Neural progenitor cell (in vitro differentiated cells): ENCODE measurements around the gene AP5S1.

Experiments used
- CTCF ChIP-seq: fragments of 200-600 bp; sonication (generic); IDR thresholded peaks from 2 replicates; pipeline ENCODE4 v1.5.1; 2017; ENCODE audit warnings: antibody characterized with exemption, mild to moderate bottlenecking
- EZH2 ChIP-seq: fragments of 200-600 bp; sonication (generic); IDR thresholded peaks from 2 replicates; pipeline ENCODE4 v1.6.1; 2017; ENCODE audit warnings: antibody characterized with exemption, mild to moderate bottlenecking, moderate library complexity
- EZH2phosphoT487 ChIP-seq: fragments of 200-600 bp; sonication (generic); IDR thresholded peaks from 2 replicates; pipeline ENCODE4 v1.6.1; 2017; ENCODE audit warnings: antibody characterized with exemption

- TF ChIP-seq CTCF = no peak
- no peak for TF ChIP-seq EZH2phosphoT487
- TF ChIP-seq EZH2 = no peak
Observed at GRCh38 chr20:3873507-3873906, 53.2 kb downstream of the AP5S1 start.
